ENCODE results near the gene NCF4. TPM values are rescaled to one million over a fixed set of nuclear protein-coding genes. Genes with fewer than 3 reads are reported as not detected.
A peak's percentile ranks its signal among the peaks of the same experiment; 100 is the strongest.

NCF4 gene
- total and polyA plus RNA-seq, 9 of the 15 experiments (the other 6 are each of a cell fraction or from before 2014, with no cell fraction given), result 0.04 to 0.95 (median 0.33) TPM

DNA sequence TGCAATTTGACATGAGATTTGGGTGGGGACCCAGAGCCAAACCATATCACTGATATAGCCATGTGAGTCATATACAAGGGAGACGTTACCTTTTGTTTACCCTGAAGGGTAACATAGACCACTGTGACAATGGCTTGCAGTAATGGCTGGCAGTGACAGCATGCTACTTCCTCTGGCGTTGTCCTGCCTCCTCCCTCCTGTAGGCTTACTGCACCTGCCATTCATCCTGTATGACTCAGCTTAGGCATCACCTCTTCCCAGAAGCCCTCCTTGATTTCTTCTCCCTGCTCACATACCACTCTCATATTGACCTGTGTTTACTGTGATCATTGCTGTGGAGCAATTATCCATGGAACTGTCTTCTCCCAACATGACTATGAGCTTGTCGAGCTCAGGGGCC is 32.0 kb upstream of the NCF4 start (continued):
- TF ChIP-seq ZNF384 (IDR thresholded peaks at IDR 0.05; ENCODE audit: low read depth, low read length), result no peak
- TF ChIP-seq, protein P1, sequence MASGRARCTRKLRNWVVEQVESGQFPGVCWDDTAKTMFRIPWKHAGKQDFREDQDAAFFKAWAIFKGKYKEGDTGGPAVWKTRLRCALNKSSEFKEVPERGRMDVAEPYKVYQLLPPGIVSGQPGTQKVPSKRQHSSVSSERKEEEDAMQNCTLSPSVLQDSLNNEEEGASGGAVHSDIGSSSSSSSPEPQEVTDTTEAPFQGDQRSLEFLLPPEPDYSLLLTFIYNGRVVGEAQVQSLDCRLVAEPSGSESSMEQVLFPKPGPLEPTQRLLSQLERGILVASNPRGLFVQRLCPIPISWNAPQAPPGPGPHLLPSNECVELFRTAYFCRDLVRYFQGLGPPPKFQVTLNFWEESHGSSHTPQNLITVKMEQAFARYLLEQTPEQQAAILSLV (tag; IDR thresholded peaks at IDR 0.05), result no peak
- TF ChIP-seq C11orf30 (IDR thresholded peaks at IDR 0.05; ENCODE audit: low read depth), result no peak
- TF ChIP-seq NRF1 (conservative IDR thresholded peaks at IDR 0.05 in 1 of 2, IDR thresholded peaks at IDR 0.05 in 1 of 2), result no peak
- TF ChIP-seq NFXL1 (CRISPR knock-in tag; IDR thresholded peaks at IDR 0.05), result no peak
- TF ChIP-seq CBFA2T2 (conservative IDR thresholded peaks at IDR 0.05), result peak; percentile 46; the same call in 1 of the 2 replicates
- TF ChIP-seq NR2C2 (CRISPR knock-in tag; IDR thresholded peaks at IDR 0.05), result no peak
- no peak for TF ChIP-seq NR2C2 (tag; IDR thresholded peaks at IDR 0.05)
- no peak for TF ChIP-seq ZKSCAN1 (IDR thresholded peaks at IDR 0.05; ENCODE audit: low read depth, low read length)
- TF ChIP-seq ILK (tag; IDR thresholded peaks at IDR 0.05; ENCODE audit: borderline replicate concordance, low read depth), result no peak
- TF ChIP-seq PML (IDR thresholded peaks at IDR 0.05; ENCODE audit: low read length), result no peak
- no peak for TF ChIP-seq TBP (optimal IDR thresholded peaks at IDR 0.05; ENCODE audit: low read depth, low read length)
- no peak for TF ChIP-seq AFF4 (CRISPR knock-in tag; IDR thresholded peaks at IDR 0.05)
- TF ChIP-seq NCOA4 (IDR thresholded peaks at IDR 0.05; ENCODE audit: partially characterized antibody), result no peak
- TF ChIP-seq NBN (IDR thresholded peaks at IDR 0.05; ENCODE audit: low read depth), result no peak
- no peak for TF ChIP-seq MYNN (IDR thresholded peaks at IDR 0.05)
- TF ChIP-seq MYNN (CRISPR knock-in tag; IDR thresholded peaks at IDR 0.05), result no peak
- TF ChIP-seq, protein P2, sequence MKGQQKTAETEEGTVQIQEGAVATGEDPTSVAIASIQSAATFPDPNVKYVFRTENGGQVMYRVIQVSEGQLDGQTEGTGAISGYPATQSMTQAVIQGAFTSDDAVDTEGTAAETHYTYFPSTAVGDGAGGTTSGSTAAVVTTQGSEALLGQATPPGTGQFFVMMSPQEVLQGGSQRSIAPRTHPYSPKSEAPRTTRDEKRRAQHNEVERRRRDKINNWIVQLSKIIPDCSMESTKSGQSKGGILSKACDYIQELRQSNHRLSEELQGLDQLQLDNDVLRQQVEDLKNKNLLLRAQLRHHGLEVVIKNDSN (CRISPR knock-in tag; IDR thresholded peaks at IDR 0.05), result peak; percentile 63
- TF ChIP-seq EZH2 (IDR thresholded peaks at IDR 0.05; ENCODE audit: borderline replicate concordance, low read depth, low read length), result no peak
- TF ChIP-seq, protein P3, sequence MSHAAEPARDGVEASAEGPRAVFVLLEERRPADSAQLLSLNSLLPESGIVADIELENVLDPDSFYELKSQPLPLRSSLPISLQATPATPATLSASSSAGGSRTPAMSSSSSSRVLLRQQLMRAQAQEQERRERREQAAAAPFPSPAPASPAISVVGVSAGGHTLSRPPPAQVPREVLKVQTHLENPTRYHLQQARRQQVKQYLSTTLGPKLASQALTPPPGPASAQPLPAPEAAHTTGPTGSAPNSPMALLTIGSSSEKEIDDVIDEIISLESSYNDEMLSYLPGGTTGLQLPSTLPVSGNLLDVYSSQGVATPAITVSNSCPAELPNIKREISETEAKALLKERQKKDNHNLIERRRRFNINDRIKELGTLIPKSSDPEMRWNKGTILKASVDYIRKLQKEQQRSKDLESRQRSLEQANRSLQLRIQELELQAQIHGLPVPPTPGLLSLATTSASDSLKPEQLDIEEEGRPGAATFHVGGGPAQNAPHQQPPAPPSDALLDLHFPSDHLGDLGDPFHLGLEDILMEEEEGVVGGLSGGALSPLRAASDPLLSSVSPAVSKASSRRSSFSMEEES (CRISPR knock-in tag; IDR thresholded peaks at IDR 0.05), result peak; percentile 81
- TF ChIP-seq FOSL1 (tag; conservative IDR thresholded peaks at IDR 0.05), result peak; percentile 92
- no peak for TF ChIP-seq RBBP5 (IDR thresholded peaks at IDR 0.05; ENCODE audit: borderline replicate concordance, insufficient read depth, low read length, poor library complexity, severe bottlenecking)
- no peak for TF ChIP-seq ZZZ3 (IDR thresholded peaks at IDR 0.05)
- TF ChIP-seq KLF6 (CRISPR knock-in tag; IDR thresholded peaks at IDR 0.05; ENCODE audit: borderline replicate concordance), result no peak
- TF ChIP-seq BCOR (IDR thresholded peaks at IDR 0.05), result peak; percentile 74

Data from K562 (cell line).